T-helper 1 cell treated with Interleukin-12 subunit alpha and Interleukin-12 subunit beta and Interleukin-4 antibody, amounts not matched to agents 30 μg/mL and 1 μg/mL, for 36 hours (primary cell): Measurements from ENCODE around the gene TNFRSF13B.

Source experiments
- H3K27ac Mint-ChIP-seq: one replicate; pipeline ENCODE4 v1.8.0; 2021; ENCODE audit warnings: mild to moderate bottlenecking, mixed read lengths
- H3K27me3 Mint-ChIP-seq: one replicate; pipeline ENCODE4 v1.8.0; 2021; ENCODE audit warnings: low read depth, mixed read lengths
- H3K36me3 Mint-ChIP-seq: one replicate; pipeline ENCODE4 v1.8.0; 2021; ENCODE audit warnings: low read depth, mixed read lengths
- H3K4me1 Mint-ChIP-seq: one replicate; pipeline ENCODE4 v1.8.0; 2021; ENCODE audit warnings: low read depth, mixed read lengths
- H3K4me3 Mint-ChIP-seq: one replicate; pipeline ENCODE4 v1.8.0; 2021; ENCODE audit warnings: mild to moderate bottlenecking, moderate library complexity, mixed read lengths
- H3K9me3 Mint-ChIP-seq: one replicate; pipeline ENCODE4 v1.8.0; 2021; ENCODE audit warnings: mixed read lengths

Gene TNFRSF13B

GRCh38 chr17:16943541-16944333 is 28.2 kb downstream of the TNFRSF13B start:
- H3K27me3 Mint-ChIP-seq: no peaks in the 10 kb centered on the region
- H3K27ac Mint-ChIP-seq: no peak overlapping the region
- H3K9me3 Mint-ChIP-seq: peaks cover 8% of the 10 kb centered on the region
- no peak overlapping the region for H3K4me3 Mint-ChIP-seq
- H3K36me3 Mint-ChIP-seq: no peaks in the 10 kb centered on the region
- no peaks in the 10 kb centered on the region for H3K4me1 Mint-ChIP-seq

- no peak overlapping the region for H3K27ac Mint-ChIP-seq
- no peaks in the 10 kb centered on the region for H3K36me3 Mint-ChIP-seq
- H3K4me1 Mint-ChIP-seq: no peaks in the 10 kb centered on the region
- H3K27me3 Mint-ChIP-seq: no peaks in the 10 kb centered on the region
- H3K9me3 Mint-ChIP-seq: peaks cover 3% of the 10 kb centered on the region
- H3K4me3 Mint-ChIP-seq: no peak overlapping the region
Measured at GRCh38 chr17:16943032-16943352, 28.9 kb downstream of the TNFRSF13B start.

- Mint-ChIP-seq H3K4me1 (no peaks in the 10 kb centered on the region), H3K27ac (no peak overlapping the region), H3K27me3 (no peaks in the 10 kb centered on the region), H3K36me3 (no peaks in the 10 kb centered on the region), H3K9me3 (no peaks in the 10 kb centered on the region), H3K4me3 (no peak overlapping the region)
Measured at GRCh38 chr17:16942141-16943031, 29.5 kb downstream of the TNFRSF13B start.

- Mint-ChIP-seq H3K4me1 (no peaks in the 10 kb centered on the region), H3K4me3 (no peak overlapping the region)
Measured at GRCh38 chr17:16941072-16942036, 30.6 kb downstream of the TNFRSF13B start.

GRCh38 chr17:16940116-16940881 is 31.6 kb downstream of the TNFRSF13B start:
- Mint-ChIP-seq H3K27ac (no peak overlapping the region), H3K4me3 (no peak overlapping the region), H3K4me1 (no peaks in the 10 kb centered on the region), H3K27me3 (no peaks in the 10 kb centered on the region), H3K9me3 (no peaks in the 10 kb centered on the region), H3K36me3 (no peaks in the 10 kb centered on the region)

More at GRCh38 chr17:16941072-16942036, 30.6 kb downstream of the TNFRSF13B start:
- no peaks in the 10 kb centered on the region for H3K9me3 Mint-ChIP-seq
- no peaks in the 10 kb centered on the region for H3K27me3 Mint-ChIP-seq
- H3K27ac Mint-ChIP-seq: no peak overlapping the region
- no peaks in the 10 kb centered on the region for H3K36me3 Mint-ChIP-seq

- H3K27ac Mint-ChIP-seq: no peak overlapping the region
- H3K36me3 Mint-ChIP-seq: no peaks in the 10 kb centered on the region
Measured at GRCh38 chr17:16939606-16940115, 32.3 kb downstream of the TNFRSF13B start.

GRCh38 chr17:16939208-16939576 is 32.7 kb downstream of the TNFRSF13B start:
- H3K4me3 Mint-ChIP-seq: no peak overlapping the region
- H3K36me3 Mint-ChIP-seq: no peaks in the 10 kb centered on the region
- H3K9me3 Mint-ChIP-seq: no peaks in the 10 kb centered on the region
- H3K4me1 Mint-ChIP-seq: no peaks in the 10 kb centered on the region
- no peaks in the 10 kb centered on the region for H3K27me3 Mint-ChIP-seq
- H3K27ac Mint-ChIP-seq: no peak overlapping the region

More at GRCh38 chr17:16939606-16940115, 32.3 kb downstream of the TNFRSF13B start:
- H3K4me3 Mint-ChIP-seq: no peak overlapping the region
- H3K9me3 Mint-ChIP-seq: no peaks in the 10 kb centered on the region
- H3K4me1 Mint-ChIP-seq: no peaks in the 10 kb centered on the region
- no peaks in the 10 kb centered on the region for H3K27me3 Mint-ChIP-seq

GRCh38 chr17:16938496-16939207 is 33.3 kb downstream of the TNFRSF13B start:
- H3K4me3 Mint-ChIP-seq: no peak overlapping the region
- no peak overlapping the region for H3K27ac Mint-ChIP-seq
- H3K4me1 Mint-ChIP-seq: no peaks in the 10 kb centered on the region
- H3K9me3 Mint-ChIP-seq: no peaks in the 10 kb centered on the region
- no peaks in the 10 kb centered on the region for H3K27me3 Mint-ChIP-seq
- H3K36me3 Mint-ChIP-seq: no peaks in the 10 kb centered on the region

GRCh38 chr17:16938031-16938430 is 33.9 kb downstream of the TNFRSF13B start:
- Mint-ChIP-seq H3K9me3 (no peaks in the 10 kb centered on the region), H3K4me3 (no peak overlapping the region), H3K27me3 (no peaks in the 10 kb centered on the region), H3K4me1 (no peaks in the 10 kb centered on the region), H3K27ac (no peak overlapping the region), H3K36me3 (no peaks in the 10 kb centered on the region)

GRCh38 chr17:16937431-16937830 is 34.5 kb downstream of the TNFRSF13B start:
- Mint-ChIP-seq H3K27ac (no peak overlapping the region), H3K4me3 (no peak overlapping the region), H3K36me3 (no peaks in the 10 kb centered on the region), H3K4me1 (no peaks in the 10 kb centered on the region), H3K27me3 (no peaks in the 10 kb centered on the region), H3K9me3 (no peaks in the 10 kb centered on the region)

- Mint-ChIP-seq H3K9me3 (no peaks in the 10 kb centered on the region), H3K4me3 (no peak overlapping the region), H3K36me3 (no peaks in the 10 kb centered on the region), H3K27ac (no peak overlapping the region), H3K4me1 (no peaks in the 10 kb centered on the region), H3K27me3 (no peaks in the 10 kb centered on the region)
Measured at GRCh38 chr17:16936536-16937310, 35.2 kb downstream of the TNFRSF13B start.

GRCh38 chr17:16935786-16936185 is 36.1 kb downstream of the TNFRSF13B start:
- no peaks in the 10 kb centered on the region for H3K4me1 Mint-ChIP-seq
- no peak overlapping the region for H3K27ac Mint-ChIP-seq
- no peaks in the 10 kb centered on the region for H3K36me3 Mint-ChIP-seq
- H3K4me3 Mint-ChIP-seq: no peak overlapping the region
- no peaks in the 10 kb centered on the region for H3K9me3 Mint-ChIP-seq
- no peaks in the 10 kb centered on the region for H3K27me3 Mint-ChIP-seq
